AG09309 (cell line): ENCODE measurements around the gene PHC2.

Experiments
- DNase-seq: peaks from one replicate; pipeline ENCODE4 v3.0.0-alpha.2; 2010; ENCODE audit warnings: low read depth
- H3K4me3 ChIP-seq: 2 replicates; pipeline ENCODE4 v1.5.1; 2011; ENCODE audit warnings: mild to moderate bottlenecking, low read depth, low read length, moderate library complexity; ENCODE audit not compliant: control insufficient read depth
- CTCF ChIP-seq: IDR thresholded peaks from 2 replicates; pipeline ENCODE4 v1.5.1; 2011; ENCODE audit warnings: mild to moderate bottlenecking, low read depth, low read length, inconsistent platforms; ENCODE audit not compliant: insufficient read depth, control insufficient read depth; ENCODE audit errors: missing control alignments

The PHC2 gene

GRCh38 chr1:33348676-33349080 is 82.2 kb downstream of the PHC2 start:
- H3K4me3 ChIP-seq = peak overlapping the region; percentile 71
- TF ChIP-seq CTCF = no peak
- no peak for DNase-seq

DNA sequence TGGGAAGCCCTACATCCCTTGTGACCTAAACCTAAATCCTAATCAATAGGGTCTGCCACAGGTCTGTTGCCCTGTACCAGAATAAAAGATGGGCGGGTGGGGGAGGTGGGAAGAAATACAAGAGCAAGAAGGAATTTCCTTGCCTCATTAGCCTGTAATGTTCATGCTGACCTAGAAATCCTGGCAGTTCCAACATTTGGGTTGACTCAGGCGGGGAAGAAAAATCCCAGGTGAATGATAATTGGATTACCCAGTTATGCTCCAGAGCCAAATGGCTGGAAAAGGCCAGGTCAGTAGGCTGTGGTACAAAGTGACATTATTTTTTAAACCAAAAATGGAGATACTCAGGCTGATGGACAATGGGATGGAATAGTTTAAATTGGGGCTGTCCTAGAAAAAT is 82.7 kb downstream of the PHC2 start:
- no peak for TF ChIP-seq CTCF
- H3K4me3 ChIP-seq = peak overlapping the region; percentile 71
- DNase-seq = no peak

DNA sequence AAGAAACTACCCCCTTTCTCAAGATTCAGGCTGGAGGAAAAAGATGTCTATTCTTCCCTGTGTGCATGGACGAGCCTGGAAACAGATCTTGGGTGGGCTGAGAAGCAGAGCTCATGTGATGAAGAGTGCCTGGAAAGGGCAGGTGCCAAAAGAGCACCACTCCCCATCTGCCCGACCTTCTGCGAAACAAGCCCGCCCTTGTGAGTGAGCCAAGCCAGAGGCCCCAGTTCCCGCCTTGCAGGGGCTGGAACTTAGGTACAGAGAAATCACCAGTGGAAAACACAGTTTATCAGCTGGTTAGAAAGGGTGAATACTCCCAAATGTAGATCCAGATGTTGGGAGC is 83.3 kb downstream of the PHC2 start:
- TF ChIP-seq CTCF = no peak
- peak overlapping the region; percentile 71 for H3K4me3 ChIP-seq
- no peak for DNase-seq

GRCh38 chr1:33346927-33347649 is 83.8 kb downstream of the PHC2 start:
- H3K4me3 ChIP-seq = peak overlapping the region; percentile 71
- DNase-seq = no peak
- TF ChIP-seq CTCF = no peak

- no peak for DNase-seq
- no peak for TF ChIP-seq CTCF
- peak overlapping the region; percentile 14 for H3K4me3 ChIP-seq
These were observed 84.4 kb downstream of the PHC2 start for GRCh38 chr1:33346533-33346926.

DNA sequence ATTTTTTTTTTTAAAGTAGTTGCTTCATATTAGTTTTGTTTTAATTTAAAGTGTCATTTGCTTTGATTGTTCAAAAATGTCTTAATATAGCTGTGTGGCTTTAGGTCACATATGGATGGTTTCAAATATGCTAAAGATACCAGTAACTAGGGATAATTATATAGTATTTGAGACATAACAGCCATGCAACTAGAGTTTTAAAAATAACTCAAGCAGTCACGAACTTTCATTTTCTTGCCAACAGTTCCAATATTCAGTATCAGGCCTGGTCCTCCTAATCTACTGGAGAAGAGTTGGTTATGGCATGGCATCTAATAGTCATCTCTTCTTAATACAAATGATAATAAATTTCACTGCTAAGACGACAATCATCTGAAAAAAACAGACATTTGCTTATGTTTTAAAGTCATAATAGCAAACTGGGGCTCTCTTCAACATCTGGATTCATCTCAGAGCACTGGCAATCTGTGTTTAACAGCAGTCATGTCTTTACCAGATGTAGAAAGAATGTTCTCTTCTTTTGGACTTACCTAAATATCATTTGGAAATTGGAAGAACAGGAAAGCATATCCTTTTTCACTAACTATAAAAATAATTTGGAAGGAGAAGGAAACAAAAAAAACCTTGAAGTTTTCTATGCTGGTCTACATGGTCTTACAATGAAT is 85.9 kb downstream of the PHC2 start:
- TF ChIP-seq CTCF = no peak
- DNase-seq = no peak
- H3K4me3 ChIP-seq = no peak overlapping the region
